GOT3 (cell line): ENCODE data around the gene RANBP9.

Source experiments
- DNase-seq: peaks from one replicate; lab custom pipeline; 2025; ENCODE audit warnings: mixed read lengths; lab: John Stamatoyannopoulos, UW

The RANBP9 gene

GRCh38 chr6:13677878-13678254 lies 33.8 kb downstream of the RANBP9 start:
- no peak for DNase-seq

- DNase-seq: no peak
Measured at GRCh38 chr6:13676551-13677156, 35.0 kb downstream of the RANBP9 start.

- DNase-seq: no peak
Measured at GRCh38 chr6:13674533-13675190, 37.0 kb downstream of the RANBP9 start.

GRCh38 chr6:13673825-13674444 lies 37.7 kb downstream of the RANBP9 start:
- DNase-seq: no peak

GRCh38 chr6:13673368-13673767 lies 38.3 kb downstream of the RANBP9 start:
- no peak for DNase-seq

- no peak for DNase-seq
Measured at GRCh38 chr6:13672904-13673303, 38.7 kb downstream of the RANBP9 start.

GRCh38 chr6:13671548-13672127 lies 40.0 kb downstream of the RANBP9 start:
- DNase-seq: no peak

- DNase-seq: no peak
Measured at GRCh38 chr6:13669476-13669875, 42.2 kb downstream of the RANBP9 start.

- no peak for DNase-seq
Measured at GRCh38 chr6:13668291-13668928, 43.2 kb downstream of the RANBP9 start.

GRCh38 chr6:13667655-13668054 lies 44.0 kb downstream of the RANBP9 start:
- DNase-seq: no peak

- no peak for DNase-seq
Measured at GRCh38 chr6:13666194-13667105, 45.2 kb downstream of the RANBP9 start.

- DNase-seq: no peak
Measured at GRCh38 chr6:13664703-13665352, 46.8 kb downstream of the RANBP9 start.

GRCh38 chr6:13663986-13664385 lies 47.6 kb downstream of the RANBP9 start:
- DNase-seq: no peak

GRCh38 chr6:13662651-13663334 lies 48.8 kb downstream of the RANBP9 start:
- no peak for DNase-seq

GRCh38 chr6:13661647-13662046 lies 50.0 kb downstream of the RANBP9 start:
- no peak for DNase-seq

GRCh38 chr6:13660893-13661292 lies 50.7 kb downstream of the RANBP9 start:
- no peak for DNase-seq

GRCh38 chr6:13660273-13660672 lies 51.4 kb downstream of the RANBP9 start:
- no peak for DNase-seq

- no peak for DNase-seq
Measured at GRCh38 chr6:13655700-13656099, 55.9 kb downstream of the RANBP9 start.

- DNase-seq: no peak
Measured at GRCh38 chr6:13654496-13654895, 57.1 kb downstream of the RANBP9 start.

- DNase-seq: no peak
Measured at GRCh38 chr6:13653296-13653695, 58.3 kb downstream of the RANBP9 start.
